Fibroblast of the aortic adventitia (primary cell): ENCODE results near the gene HLA-B. TPM values are rescaled to one million over a fixed set of nuclear protein-coding genes. Genes with fewer than 3 reads are reported as not detected.

Source experiments
- DNase-seq: peaks from one replicate; pipeline ENCODE4 v3.0.0-alpha.2; 2010; ENCODE audit warnings: low read depth
- H3K4me3 ChIP-seq: 2 replicates; pipeline ENCODE4 v1.5.1; 2011; ENCODE audit warnings: low read depth, mild to moderate bottlenecking, control low read depth, low read length, moderate library complexity
- total RNA-seq: library from RNA; depleted of rRNA; stranded (reverse); fragments of >200 nt; gene quantifications from 2 replicates; pipeline ENCODE4 v1.2.3, GENCODE V29; 2012; ENCODE audit warnings: low replicate concordance
- TF ChIP-seq, protein P1 (sequence below): IDR thresholded peaks from 2 replicates; pipeline ENCODE4 v1.5.1; 2011; ENCODE audit warnings: mild to moderate bottlenecking, low read length, control low read depth, inconsistent platforms; ENCODE audit not compliant: insufficient read depth

HLA-B gene
- total RNA-seq, 1 donor: 84.2 TPM

DNA sequence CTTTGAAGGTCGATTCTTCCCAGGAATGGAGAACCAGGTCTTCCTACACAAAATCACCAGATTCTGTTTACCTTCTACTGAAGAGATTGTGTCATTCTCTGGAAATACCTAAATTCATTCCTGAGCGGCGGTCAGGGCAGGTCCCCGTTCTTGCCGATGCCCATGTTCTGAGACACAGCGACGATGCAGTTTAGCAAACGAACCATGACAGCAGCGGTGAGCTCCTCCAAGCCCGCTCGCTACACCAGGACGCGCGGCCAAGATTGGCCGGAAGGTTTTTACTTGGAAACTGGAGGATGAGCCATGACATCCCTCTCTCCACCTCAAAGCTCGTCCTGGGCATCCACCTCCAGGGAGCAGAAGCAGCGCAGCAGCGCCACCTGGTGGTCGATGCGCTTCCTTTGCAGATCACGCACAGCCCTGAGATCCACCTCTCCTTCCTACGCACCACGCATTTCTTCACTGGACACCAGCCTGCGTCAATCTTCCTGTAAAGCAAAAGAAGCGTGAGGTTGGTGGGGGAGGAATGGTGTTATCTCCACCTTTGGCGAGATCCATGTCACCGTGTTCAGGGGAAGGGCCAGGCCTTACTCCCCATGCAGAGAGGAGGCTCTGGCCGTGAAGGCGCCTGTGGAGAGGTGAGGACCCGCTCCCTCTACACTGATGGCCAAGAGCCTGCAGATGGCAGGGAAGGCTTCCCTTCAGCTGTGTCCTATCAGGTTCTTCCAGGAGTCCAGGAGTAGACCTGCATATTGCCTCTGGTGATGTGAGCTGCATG is 9.9 kb upstream of the HLA-B start:
- DNase-seq: peak; percentile 89
- TF ChIP-seq, protein P1, sequence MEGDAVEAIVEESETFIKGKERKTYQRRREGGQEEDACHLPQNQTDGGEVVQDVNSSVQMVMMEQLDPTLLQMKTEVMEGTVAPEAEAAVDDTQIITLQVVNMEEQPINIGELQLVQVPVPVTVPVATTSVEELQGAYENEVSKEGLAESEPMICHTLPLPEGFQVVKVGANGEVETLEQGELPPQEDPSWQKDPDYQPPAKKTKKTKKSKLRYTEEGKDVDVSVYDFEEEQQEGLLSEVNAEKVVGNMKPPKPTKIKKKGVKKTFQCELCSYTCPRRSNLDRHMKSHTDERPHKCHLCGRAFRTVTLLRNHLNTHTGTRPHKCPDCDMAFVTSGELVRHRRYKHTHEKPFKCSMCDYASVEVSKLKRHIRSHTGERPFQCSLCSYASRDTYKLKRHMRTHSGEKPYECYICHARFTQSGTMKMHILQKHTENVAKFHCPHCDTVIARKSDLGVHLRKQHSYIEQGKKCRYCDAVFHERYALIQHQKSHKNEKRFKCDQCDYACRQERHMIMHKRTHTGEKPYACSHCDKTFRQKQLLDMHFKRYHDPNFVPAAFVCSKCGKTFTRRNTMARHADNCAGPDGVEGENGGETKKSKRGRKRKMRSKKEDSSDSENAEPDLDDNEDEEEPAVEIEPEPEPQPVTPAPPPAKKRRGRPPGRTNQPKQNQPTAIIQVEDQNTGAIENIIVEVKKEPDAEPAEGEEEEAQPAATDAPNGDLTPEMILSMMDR: peak; percentile 94
- peak overlapping the region; percentile 51 for H3K4me3 ChIP-seq

DNA sequence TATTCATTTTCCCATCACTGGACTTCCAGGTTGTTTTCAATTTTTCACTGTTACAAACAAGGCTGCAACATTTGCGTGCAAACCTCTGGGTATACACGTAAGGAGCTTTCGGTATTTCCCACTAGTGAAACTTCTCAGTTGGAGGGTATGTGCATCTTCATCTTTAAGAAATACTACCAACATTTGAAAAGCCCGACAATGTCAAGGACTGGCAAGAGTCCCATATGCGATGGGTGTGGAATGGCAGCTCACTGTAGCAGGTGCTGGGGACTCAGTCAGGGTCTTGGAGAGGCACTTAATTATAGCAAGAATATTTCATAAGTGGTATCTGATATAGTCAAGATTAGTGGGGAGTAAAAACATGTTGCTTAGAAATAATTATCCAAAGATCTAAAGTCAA is 8.9 kb upstream of the HLA-B start:
- DNase-seq: no peak
- TF ChIP-seq, protein P1: no peak
- H3K4me3 ChIP-seq: no peak overlapping the region

DNA sequence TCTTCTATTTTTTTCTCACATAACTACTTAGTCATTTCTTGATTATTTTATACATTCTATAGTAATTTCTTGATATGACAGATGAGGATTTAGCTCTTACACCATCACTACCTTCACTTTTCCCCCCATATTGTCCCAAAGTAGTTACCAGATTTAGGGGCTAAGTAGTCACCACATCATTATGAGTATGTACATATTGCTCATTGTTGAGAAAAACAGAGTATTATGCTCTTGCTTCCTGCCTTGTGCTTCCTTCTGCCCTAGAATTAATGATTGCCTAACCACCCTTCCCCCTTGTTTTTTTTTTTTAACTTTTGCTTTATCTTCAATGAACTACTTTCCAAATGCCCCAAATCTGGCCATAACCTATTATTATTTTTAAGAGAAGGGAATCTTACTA is 6.8 kb upstream of the HLA-B start:
- TF ChIP-seq, protein P1: no peak
- no peak overlapping the region for H3K4me3 ChIP-seq
- DNase-seq: no peak

DNA sequence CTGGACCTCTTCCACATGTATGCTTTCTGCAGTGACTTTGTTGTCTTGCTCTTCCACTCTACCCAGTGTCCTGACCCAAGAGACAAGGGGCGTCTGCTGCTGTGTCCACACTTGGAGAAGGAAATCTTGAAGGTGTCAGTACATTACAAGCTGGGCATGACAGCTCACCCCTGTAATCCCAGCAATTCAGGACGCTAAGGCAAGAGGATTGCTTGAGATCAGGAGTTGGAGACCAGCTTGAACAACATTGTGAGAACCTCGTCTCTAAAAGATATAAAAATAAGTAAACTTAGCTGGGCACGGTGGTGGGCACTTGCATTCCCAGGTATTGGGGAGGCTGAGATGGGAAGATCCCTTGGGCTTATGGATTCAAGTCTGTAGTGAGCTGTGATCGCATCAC is 5.8 kb upstream of the HLA-B start:
- TF ChIP-seq, protein P1: no peak
- H3K4me3 ChIP-seq: no peak overlapping the region
- DNase-seq: no peak

DNA sequence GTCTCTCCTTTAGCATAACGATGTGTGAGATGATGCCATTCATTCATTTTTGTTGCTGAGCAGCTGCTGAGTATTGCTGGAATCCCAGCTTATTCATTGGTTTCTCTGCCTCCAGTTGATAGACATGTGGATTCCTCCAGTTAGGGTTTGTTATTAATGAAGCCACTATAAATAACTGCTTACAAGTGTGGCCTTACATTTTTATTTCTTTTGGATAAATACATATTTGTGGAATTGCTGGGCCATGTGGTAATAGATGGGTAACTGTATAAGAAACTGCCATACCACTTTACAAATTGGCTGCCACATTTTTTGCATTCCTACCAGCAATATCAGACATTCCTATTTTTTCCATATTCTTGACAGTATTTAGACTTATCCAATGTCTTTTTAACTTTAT is 2.6 kb upstream of the HLA-B start:
- H3K4me3 ChIP-seq: no peak overlapping the region
- DNase-seq: no peak
- TF ChIP-seq, protein P1: no peak

DNA sequence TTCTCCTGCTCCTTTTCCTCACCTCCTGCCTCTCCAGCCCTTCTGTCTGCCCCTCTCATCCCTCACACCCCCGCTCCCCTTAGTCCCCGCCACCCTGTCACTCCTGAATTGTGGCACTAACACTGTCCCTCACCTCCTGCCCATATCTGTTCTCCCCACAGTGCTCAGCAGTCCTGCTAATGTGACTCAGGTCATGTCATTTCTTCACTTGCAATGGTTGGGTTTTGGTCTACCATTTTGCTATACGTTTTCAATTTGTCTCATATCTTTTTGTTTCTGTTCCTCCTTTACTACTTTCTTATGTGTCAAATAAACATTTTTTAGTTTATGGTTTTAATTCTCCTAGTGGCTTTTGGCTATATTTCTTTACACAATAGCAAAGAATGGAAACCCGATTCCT is 1.3 kb upstream of the HLA-B start:
- no peak for DNase-seq
- TF ChIP-seq, protein P1: no peak

DNA sequence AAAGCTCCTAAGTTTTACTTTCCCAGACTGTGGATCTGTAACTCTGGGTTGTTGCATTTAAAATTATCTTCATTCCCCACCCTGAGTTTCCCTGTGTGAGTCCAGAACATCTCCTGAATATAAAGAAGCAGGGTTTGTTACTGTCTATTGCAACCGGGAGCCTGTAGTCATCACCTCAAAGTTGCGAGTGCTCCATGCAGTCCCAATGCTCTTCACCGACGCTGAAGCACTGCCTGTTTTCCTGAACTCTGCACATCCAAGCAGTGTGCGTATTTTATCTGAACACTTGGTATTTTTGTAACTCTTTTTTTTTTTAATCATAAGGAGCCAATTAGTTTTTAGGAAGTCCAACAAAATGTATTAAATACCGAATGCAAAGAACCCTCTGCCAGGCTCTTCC is 907 bp upstream of the HLA-B start:
- TF ChIP-seq, protein P1: no peak
- no peak for DNase-seq
- no peak overlapping the region for H3K4me3 ChIP-seq

More for the DNA sequence above, 1.3 kb upstream of the HLA-B start:
- no peak overlapping the region for H3K4me3 ChIP-seq
